HepG2 (cell line): ENCODE data around the gene PFN4. TPM values are rescaled to one million over a fixed set of nuclear protein-coding genes. Genes with fewer than 3 reads are reported as not detected.

Experiments
- AKAP8 ChIP-seq: sonication (generic); formaldehyde crosslinking; IDR thresholded peaks from 2 replicates; pipeline ENCODE4 v1.5.1; 2020; ENCODE audit warnings: mild to moderate bottlenecking, missing genetic modification reagents
- ARNTL ChIP-seq: sonication (generic); formaldehyde crosslinking; IDR thresholded peaks from 2 replicates; pipeline ENCODE4 v1.4.0; 2020; ENCODE audit warnings: mild to moderate bottlenecking, missing genetic modification reagents
- ATAD3A ChIP-seq: sonication (generic); formaldehyde crosslinking; IDR thresholded peaks from 2 replicates; pipeline ENCODE4 v1.4.0; 2020; ENCODE audit warnings: missing genetic modification reagents
- HDAC1 ChIP-seq: sonication (generic); formaldehyde crosslinking; IDR thresholded peaks from 2 replicates; pipeline ENCODE4 v1.5.1; 2020; ENCODE audit warnings: mild to moderate bottlenecking, missing genetic modification reagents
- JARID2 ChIP-seq: sonication (generic); formaldehyde crosslinking; IDR thresholded peaks from 2 replicates; pipeline ENCODE4 v1.8.1; 2023; ENCODE audit warnings: missing genetic modification reagents, inconsistent platforms; ENCODE audit not compliant: insufficient replicate concordance
- MTA1 ChIP-seq: sonication (generic); formaldehyde crosslinking; IDR thresholded peaks from 2 replicates; pipeline ENCODE4 v1.4.0; 2020; ENCODE audit warnings: missing genetic modification reagents, mild to moderate bottlenecking, borderline replicate concordance
- PITX1 ChIP-seq: sonication (generic); formaldehyde crosslinking; IDR thresholded peaks from 2 replicates; pipeline ENCODE4 v1.5.1; 2020; ENCODE audit warnings: mild to moderate bottlenecking, missing genetic modification reagents
- WIZ ChIP-seq: sonication (generic); formaldehyde crosslinking; IDR thresholded peaks from 2 replicates; pipeline ENCODE4 v1.5.1; 2020; ENCODE audit warnings: mild to moderate bottlenecking, missing genetic modification reagents
- ZFP36L2 ChIP-seq: sonication (generic); formaldehyde crosslinking; IDR thresholded peaks from 2 replicates; pipeline ENCODE4 v1.4.0; 2020; ENCODE audit warnings: missing genetic modification reagents
- ZNF121 ChIP-seq: sonication (generic); formaldehyde crosslinking; IDR thresholded peaks from 2 replicates; pipeline ENCODE4 v1.5.0; 2020; ENCODE audit warnings: mild to moderate bottlenecking, missing genetic modification reagents
- ZNF670 ChIP-seq: sonication (generic); formaldehyde crosslinking; IDR thresholded peaks from 2 replicates; pipeline ENCODE4 v1.8.0; 2022; ENCODE audit warnings: mild to moderate bottlenecking, missing genetic modification reagents, borderline replicate concordance
- polyA plus RNA-seq, 8 experiments: library from polyadenylated mRNA; depleted of rRNA in 3 of 8; stranded (reverse) in 7 of 8; unstranded in 1 of 8; fragments of >200 nt; fragmentation: Illumina TruSeq in 4 of 8; extraction: Trizol in 4 of 8; gene quantifications; 2 replicates each; pipeline versions ENCODE4 v1.2.1 to v1.2.3, GENCODE V29; 2011 to 2016; ENCODE audit warnings: low read depth in 4 of 8, missing spikeins in 1 of 8, mixed read lengths in 1 of 8; ENCODE audit not compliant: insufficient read depth in 1 of 8
- total RNA-seq, 5 experiments: library from RNA; depleted of rRNA; stranded (reverse); fragments of >200 nt; fragmentation: Illumina TruSeq; extraction: Trizol; gene quantifications; 2 replicates each; pipeline ENCODE4 v1.2.3, GENCODE V29; 2016; ENCODE audit warnings: low read depth in 1 of 5
- TF ChIP-seq, protein P1 (sequence below): sonication (generic); formaldehyde crosslinking; IDR thresholded peaks from 2 replicates; pipeline ENCODE4 v1.4.0; 2020; ENCODE audit warnings: missing genetic modification reagents
- TF ChIP-seq, protein P2 (sequence below): IDR thresholded peaks from 2 replicates; pipeline ENCODE4 v1.4.0; 2020; ENCODE audit warnings: mild to moderate bottlenecking, missing genetic modification reagents
- TF ChIP-seq, protein P3 (sequence below): sonication (generic); formaldehyde crosslinking; IDR thresholded peaks from 2 replicates; pipeline ENCODE4 v1.4.0; 2020; ENCODE audit warnings: mild to moderate bottlenecking, missing genetic modification reagents, borderline replicate concordance
- TF ChIP-seq, protein P4 (sequence below): sonication (generic); formaldehyde crosslinking; IDR thresholded peaks from 2 replicates; pipeline ENCODE4 v1.5.0; 2020; ENCODE audit warnings: missing genetic modification reagents

Gene PFN4
- total and polyA plus RNA-seq, 2 of the 13 experiments (the other 11 are each of a cell fraction or from before 2014, with no cell fraction given), result 0.12 to 0.20 TPM

DNA sequence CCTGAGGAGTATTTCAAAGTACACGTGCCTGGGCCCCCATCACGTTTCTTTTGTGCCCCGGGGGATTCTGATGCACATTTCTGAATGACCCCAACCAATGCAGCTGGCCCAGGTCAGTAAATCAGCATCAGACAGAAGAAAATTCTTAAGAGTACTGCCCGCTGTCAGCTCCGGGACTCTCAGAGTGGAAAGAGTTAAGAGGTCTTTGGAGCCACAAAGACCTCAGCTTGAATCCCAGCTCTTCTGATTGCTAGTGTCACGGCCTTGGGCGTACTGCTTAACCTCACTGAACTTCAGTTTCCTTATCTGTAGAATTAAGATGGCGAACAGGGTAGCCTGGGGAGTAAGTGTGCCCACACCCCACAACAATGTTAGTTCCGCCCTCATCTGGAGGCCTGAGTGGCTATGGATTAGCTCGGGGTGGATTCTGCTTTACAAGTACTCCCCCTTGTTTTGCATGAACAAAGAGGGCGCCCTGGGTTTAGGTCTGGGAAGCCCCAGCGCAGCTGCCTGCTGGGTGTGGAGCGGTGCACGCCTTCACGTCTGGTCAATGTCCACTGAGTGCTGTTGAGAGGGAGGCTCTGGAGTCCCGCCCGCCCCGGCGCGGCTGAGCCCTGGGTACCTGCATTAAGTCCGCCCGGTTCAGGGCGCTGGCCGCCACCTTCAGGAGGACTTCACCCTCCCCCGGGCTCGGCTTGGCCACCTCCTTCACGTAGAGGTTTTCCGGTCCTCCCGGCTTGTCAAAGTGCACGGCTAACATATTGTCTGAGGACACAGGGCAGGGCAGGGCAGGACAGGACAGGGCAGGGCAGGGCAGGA lies 39.4 kb downstream of the PFN4 start (continued):
- TF ChIP-seq, protein P1, sequence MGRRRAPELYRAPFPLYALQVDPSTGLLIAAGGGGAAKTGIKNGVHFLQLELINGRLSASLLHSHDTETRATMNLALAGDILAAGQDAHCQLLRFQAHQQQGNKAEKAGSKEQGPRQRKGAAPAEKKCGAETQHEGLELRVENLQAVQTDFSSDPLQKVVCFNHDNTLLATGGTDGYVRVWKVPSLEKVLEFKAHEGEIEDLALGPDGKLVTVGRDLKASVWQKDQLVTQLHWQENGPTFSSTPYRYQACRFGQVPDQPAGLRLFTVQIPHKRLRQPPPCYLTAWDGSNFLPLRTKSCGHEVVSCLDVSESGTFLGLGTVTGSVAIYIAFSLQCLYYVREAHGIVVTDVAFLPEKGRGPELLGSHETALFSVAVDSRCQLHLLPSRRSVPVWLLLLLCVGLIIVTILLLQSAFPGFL (CRISPR knock-in tag), result no peak
- TF ChIP-seq, protein P2, sequence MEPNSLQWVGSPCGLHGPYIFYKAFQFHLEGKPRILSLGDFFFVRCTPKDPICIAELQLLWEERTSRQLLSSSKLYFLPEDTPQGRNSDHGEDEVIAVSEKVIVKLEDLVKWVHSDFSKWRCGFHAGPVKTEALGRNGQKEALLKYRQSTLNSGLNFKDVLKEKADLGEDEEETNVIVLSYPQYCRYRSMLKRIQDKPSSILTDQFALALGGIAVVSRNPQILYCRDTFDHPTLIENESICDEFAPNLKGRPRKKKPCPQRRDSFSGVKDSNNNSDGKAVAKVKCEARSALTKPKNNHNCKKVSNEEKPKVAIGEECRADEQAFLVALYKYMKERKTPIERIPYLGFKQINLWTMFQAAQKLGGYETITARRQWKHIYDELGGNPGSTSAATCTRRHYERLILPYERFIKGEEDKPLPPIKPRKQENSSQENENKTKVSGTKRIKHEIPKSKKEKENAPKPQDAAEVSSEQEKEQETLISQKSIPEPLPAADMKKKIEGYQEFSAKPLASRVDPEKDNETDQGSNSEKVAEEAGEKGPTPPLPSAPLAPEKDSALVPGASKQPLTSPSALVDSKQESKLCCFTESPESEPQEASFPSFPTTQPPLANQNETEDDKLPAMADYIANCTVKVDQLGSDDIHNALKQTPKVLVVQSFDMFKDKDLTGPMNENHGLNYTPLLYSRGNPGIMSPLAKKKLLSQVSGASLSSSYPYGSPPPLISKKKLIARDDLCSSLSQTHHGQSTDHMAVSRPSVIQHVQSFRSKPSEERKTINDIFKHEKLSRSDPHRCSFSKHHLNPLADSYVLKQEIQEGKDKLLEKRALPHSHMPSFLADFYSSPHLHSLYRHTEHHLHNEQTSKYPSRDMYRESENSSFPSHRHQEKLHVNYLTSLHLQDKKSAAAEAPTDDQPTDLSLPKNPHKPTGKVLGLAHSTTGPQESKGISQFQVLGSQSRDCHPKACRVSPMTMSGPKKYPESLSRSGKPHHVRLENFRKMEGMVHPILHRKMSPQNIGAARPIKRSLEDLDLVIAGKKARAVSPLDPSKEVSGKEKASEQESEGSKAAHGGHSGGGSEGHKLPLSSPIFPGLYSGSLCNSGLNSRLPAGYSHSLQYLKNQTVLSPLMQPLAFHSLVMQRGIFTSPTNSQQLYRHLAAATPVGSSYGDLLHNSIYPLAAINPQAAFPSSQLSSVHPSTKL (CRISPR knock-in tag), result no peak; the same call in 1 of the 2 replicates
- no peak for TF ChIP-seq JARID2
- TF ChIP-seq ATAD3A, result no peak
- TF ChIP-seq MTA1 (CRISPR knock-in tag), result peak; percentile 96; the same call in 1 of the 2 replicates
- TF ChIP-seq ARNTL (CRISPR knock-in tag), result no peak
- peak; percentile 87; the same call in 1 of the 2 replicates for TF ChIP-seq ZNF670 (CRISPR knock-in tag)
- no peak for TF ChIP-seq WIZ (CRISPR knock-in tag)
- TF ChIP-seq ZFP36L2, result no peak
- peak; percentile 93 for TF ChIP-seq PITX1 (CRISPR knock-in tag)
- TF ChIP-seq ZNF121 (CRISPR knock-in tag), result peak; percentile 98
- peak; percentile 82 for TF ChIP-seq AKAP8
- TF ChIP-seq HDAC1 (CRISPR knock-in tag), result peak; percentile 94; the same call in 1 of the 2 replicates
- TF ChIP-seq, protein P3, sequence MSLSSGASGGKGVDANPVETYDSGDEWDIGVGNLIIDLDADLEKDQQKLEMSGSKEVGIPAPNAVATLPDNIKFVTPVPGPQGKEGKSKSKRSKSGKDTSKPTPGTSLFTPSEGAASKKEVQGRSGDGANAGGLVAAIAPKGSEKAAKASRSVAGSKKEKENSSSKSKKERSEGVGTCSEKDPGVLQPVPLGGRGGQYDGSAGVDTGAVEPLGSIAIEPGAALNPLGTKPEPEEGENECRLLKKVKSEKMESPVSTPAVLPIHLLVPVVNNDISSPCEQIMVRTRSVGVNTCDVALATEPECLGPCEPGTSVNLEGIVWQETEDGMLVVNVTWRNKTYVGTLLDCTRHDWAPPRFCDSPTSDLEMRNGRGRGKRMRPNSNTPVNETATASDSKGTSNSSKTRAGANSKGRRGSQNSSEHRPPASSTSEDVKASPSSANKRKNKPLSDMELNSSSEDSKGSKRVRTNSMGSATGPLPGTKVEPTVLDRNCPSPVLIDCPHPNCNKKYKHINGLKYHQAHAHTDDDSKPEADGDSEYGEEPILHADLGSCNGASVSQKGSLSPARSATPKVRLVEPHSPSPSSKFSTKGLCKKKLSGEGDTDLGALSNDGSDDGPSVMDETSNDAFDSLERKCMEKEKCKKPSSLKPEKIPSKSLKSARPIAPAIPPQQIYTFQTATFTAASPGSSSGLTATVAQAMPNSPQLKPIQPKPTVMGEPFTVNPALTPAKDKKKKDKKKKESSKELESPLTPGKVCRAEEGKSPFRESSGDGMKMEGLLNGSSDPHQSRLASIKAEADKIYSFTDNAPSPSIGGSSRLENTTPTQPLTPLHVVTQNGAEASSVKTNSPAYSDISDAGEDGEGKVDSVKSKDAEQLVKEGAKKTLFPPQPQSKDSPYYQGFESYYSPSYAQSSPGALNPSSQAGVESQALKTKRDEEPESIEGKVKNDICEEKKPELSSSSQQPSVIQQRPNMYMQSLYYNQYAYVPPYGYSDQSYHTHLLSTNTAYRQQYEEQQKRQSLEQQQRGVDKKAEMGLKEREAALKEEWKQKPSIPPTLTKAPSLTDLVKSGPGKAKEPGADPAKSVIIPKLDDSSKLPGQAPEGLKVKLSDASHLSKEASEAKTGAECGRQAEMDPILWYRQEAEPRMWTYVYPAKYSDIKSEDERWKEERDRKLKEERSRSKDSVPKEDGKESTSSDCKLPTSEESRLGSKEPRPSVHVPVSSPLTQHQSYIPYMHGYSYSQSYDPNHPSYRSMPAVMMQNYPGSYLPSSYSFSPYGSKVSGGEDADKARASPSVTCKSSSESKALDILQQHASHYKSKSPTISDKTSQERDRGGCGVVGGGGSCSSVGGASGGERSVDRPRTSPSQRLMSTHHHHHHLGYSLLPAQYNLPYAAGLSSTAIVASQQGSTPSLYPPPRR, result peak; percentile 79
- TF ChIP-seq, protein P4, sequence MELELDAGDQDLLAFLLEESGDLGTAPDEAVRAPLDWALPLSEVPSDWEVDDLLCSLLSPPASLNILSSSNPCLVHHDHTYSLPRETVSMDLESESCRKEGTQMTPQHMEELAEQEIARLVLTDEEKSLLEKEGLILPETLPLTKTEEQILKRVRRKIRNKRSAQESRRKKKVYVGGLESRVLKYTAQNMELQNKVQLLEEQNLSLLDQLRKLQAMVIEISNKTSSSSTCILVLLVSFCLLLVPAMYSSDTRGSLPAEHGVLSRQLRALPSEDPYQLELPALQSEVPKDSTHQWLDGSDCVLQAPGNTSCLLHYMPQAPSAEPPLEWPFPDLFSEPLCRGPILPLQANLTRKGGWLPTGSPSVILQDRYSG (CRISPR knock-in tag), result no peak
